IMR-90 (cell line): ENCODE results near the gene HYAL4. TPM values are rescaled to one million over a fixed set of nuclear protein-coding genes. Genes with fewer than 3 reads are reported as not detected.

Experiments
- ATAC-seq: fragments of 200-7000 bp; cut with Tn5 transposase; 2 replicates; pipeline ENCODE4 v1.9.1; 2020; ENCODE audit warnings: low read depth, mild to moderate bottlenecking, moderate library complexity
- BruUV-seq: library from RNA; stranded (reverse); fragments of 400-500 nt; replicated peaks from 2 replicates; lab custom pipeline; 2021; lab: Mats Ljungman, UMichigan
- CTCF ChIA-PET: fragments of 300-600 bp; formaldehyde crosslinking; extraction: SDS; loops from one replicate; lab custom pipeline; 2021; ENCODE audit warnings: antibody characterized with exemption; lab: Yijun Ruan, JAX
- POLR2A ChIA-PET: fragments of 300-600 bp; sonication (Branson Sonifier 250); formaldehyde crosslinking; loops from one replicate; lab custom pipeline; 2022; ENCODE audit warnings: antibody characterized with exemption; ENCODE audit not compliant: unreplicated experiment; lab: Charles Lee
- DNase-seq: peaks from one replicate; pipeline ENCODE4 v3.0.0; 2013
- H2AFZ ChIP-seq: replicated peaks from 2 replicates; pipeline ENCODE3; 2013; ENCODE audit warnings: low read length, mild to moderate bottlenecking; ENCODE audit not compliant: poor library complexity
- H2AK5ac ChIP-seq: 2 replicates; pipeline ENCODE4 v1.6.1; 2013; ENCODE audit warnings: low read depth, low read length, inconsistent platforms
- H2AK9ac ChIP-seq: replicated peaks from 2 replicates; pipeline ENCODE3; 2013; ENCODE audit warnings: mild to moderate bottlenecking, low read depth, low read length, moderate library complexity; ENCODE audit not compliant: poor library complexity
- H2BK120ac ChIP-seq: 2 replicates; pipeline ENCODE4 v1.6.1; 2013; ENCODE audit warnings: low read depth, low read length, inconsistent platforms
- H2BK15ac ChIP-seq: 3 replicates; pipeline ENCODE4 v1.6.1; 2013; ENCODE audit warnings: low read depth, low read length, inconsistent platforms
- H2BK20ac ChIP-seq: 2 replicates; pipeline ENCODE4 v1.6.1; 2013; ENCODE audit warnings: low read depth, mild to moderate bottlenecking, inconsistent platforms, low read length, moderate library complexity
- H2BK5ac ChIP-seq: 2 replicates; pipeline ENCODE4 v1.6.1; 2013; ENCODE audit warnings: mild to moderate bottlenecking, low read depth, low read length, inconsistent platforms; ENCODE audit not compliant: poor library complexity, severe bottlenecking
- H3K14ac ChIP-seq: replicated peaks from 2 replicates; pipeline ENCODE4 v1.6.1; 2013; ENCODE audit warnings: low read depth, low read length, inconsistent platforms
- H3K18ac ChIP-seq: 2 replicates; pipeline ENCODE4 v1.6.1; 2013; ENCODE audit warnings: low read depth, low read length, control low read depth
- H3K23ac ChIP-seq: 2 replicates; pipeline ENCODE4 v1.6.1; 2013; ENCODE audit warnings: low read depth, low read length, inconsistent platforms
- H3K27ac ChIP-seq: 2 replicates; pipeline ENCODE4 v1.5.1; 2013; ENCODE audit warnings: mild to moderate bottlenecking, control low read depth, low read length; ENCODE audit not compliant: insufficient read depth
- H3K27me3 ChIP-seq: 2 replicates; pipeline ENCODE4 v1.6.1; 2013; ENCODE audit warnings: low read length; ENCODE audit not compliant: control insufficient read depth, insufficient read depth
- H3K36me3 ChIP-seq: 2 replicates; pipeline ENCODE4 v1.6.1; 2013; ENCODE audit warnings: low read length, mixed read lengths; ENCODE audit not compliant: control insufficient read depth, insufficient read depth
- H3K4ac ChIP-seq: 2 replicates; pipeline ENCODE4 v1.6.1; 2013; ENCODE audit warnings: low read depth, low read length, inconsistent platforms
- H3K4me1 ChIP-seq: 2 replicates; pipeline ENCODE4 v1.6.1; 2013; ENCODE audit warnings: low read length, mixed read lengths; ENCODE audit not compliant: control insufficient read depth, insufficient read depth
- H3K4me2 ChIP-seq: 2 replicates; pipeline ENCODE4 v1.6.1; 2013; ENCODE audit warnings: low read depth, mild to moderate bottlenecking, control low read depth, low read length, moderate library complexity
- H3K4me3 ChIP-seq: 2 replicates; pipeline ENCODE4 v1.5.1; 2013; ENCODE audit warnings: low read depth, mild to moderate bottlenecking, control low read depth, low read length, moderate library complexity; ENCODE audit not compliant: insufficient read depth
- H3K56ac ChIP-seq: 2 replicates; pipeline ENCODE4 v1.6.1; 2013; ENCODE audit warnings: low read length, inconsistent platforms; ENCODE audit not compliant: insufficient read depth; ENCODE audit errors: extremely low read depth
- H3K79me1 ChIP-seq, 2 experiments: 2 replicates each; pipeline ENCODE4 v1.6.1; 2013; ENCODE audit warnings: low read length in 2 of 2, inconsistent platforms in 1 of 2, low read depth in 1 of 2
- H3K9ac ChIP-seq: 2 replicates; pipeline ENCODE4 v1.6.1; 2013; ENCODE audit warnings: low read depth, low read length, control low read depth
- H3K9me1 ChIP-seq: 2 replicates; pipeline ENCODE4 v1.6.1; 2013; ENCODE audit warnings: low read length, inconsistent platforms; ENCODE audit not compliant: insufficient read depth
- H3K9me3 ChIP-seq: 2 replicates; pipeline ENCODE4 v1.6.1; 2013; ENCODE audit warnings: low read length; ENCODE audit not compliant: control insufficient read depth, insufficient read depth
- H4K20me1 ChIP-seq: 2 replicates; pipeline ENCODE4 v1.6.1; 2013; ENCODE audit warnings: low read length, inconsistent platforms; ENCODE audit not compliant: insufficient read depth
- H4K5ac ChIP-seq: 2 replicates; pipeline ENCODE4 v1.6.1; 2013; ENCODE audit warnings: mild to moderate bottlenecking, low read depth, low read length, control low read depth
- H4K8ac ChIP-seq, 2 experiments: 2 replicates each; pipeline ENCODE4 v1.6.1; 2013; ENCODE audit warnings: low read depth in 2 of 2, low read length in 2 of 2, control low read depth in 1 of 2, inconsistent platforms in 1 of 2
- H4K91ac ChIP-seq: 2 replicates; pipeline ENCODE4 v1.6.1; 2013; ENCODE audit warnings: low read depth, low read length, inconsistent platforms; ENCODE audit not compliant: insufficient read depth
- CHD1 ChIP-seq: IDR thresholded peaks from 2 replicates; pipeline ENCODE4 v1.6.1; 2012; ENCODE audit warnings: low read depth, low read length, improper control_type of control experiment
- CTCF ChIP-seq: conservative IDR thresholded peaks from 2 replicates; pipeline ENCODE4 v1.5.1; 2012; ENCODE audit warnings: mild to moderate bottlenecking, low read depth, low read length, improper control_type of control experiment
- FOS ChIP-seq: fragments of 150-350 bp; IDR thresholded peaks from 2 replicates; pipeline ENCODE4 v1.6.1; 2016; ENCODE audit warnings: low read depth, low read length
- MAFK ChIP-seq: IDR thresholded peaks from 2 replicates; pipeline ENCODE4 v1.6.1; 2012; ENCODE audit warnings: low read depth, low read length, improper control_type of control experiment
- MAZ ChIP-seq: IDR thresholded peaks from 2 replicates; pipeline ENCODE4 v1.6.1; 2012; ENCODE audit warnings: low read depth, mild to moderate bottlenecking, low read length, improper control_type of control experiment, moderate library complexity, borderline replicate concordance
- MXI1 ChIP-seq: IDR thresholded peaks from 2 replicates; pipeline ENCODE4 v1.6.1; 2012; ENCODE audit warnings: low read depth, mild to moderate bottlenecking, low read length, moderate library complexity, borderline replicate concordance
- NFE2L2 ChIP-seq: fragments of 150-350 bp; IDR thresholded peaks from 2 replicates; pipeline ENCODE4 v1.6.1; 2016; ENCODE audit warnings: low read depth, mild to moderate bottlenecking, low read length
- POLR2A ChIP-seq: IDR thresholded peaks from 2 replicates; pipeline ENCODE4 v1.6.1; 2012; ENCODE audit warnings: mild to moderate bottlenecking, low read depth, low read length
- RAD21 ChIP-seq: IDR thresholded peaks from 2 replicates; pipeline ENCODE4 v1.6.1; 2012; ENCODE audit warnings: low read length, improper control_type of control experiment
- RCOR1 ChIP-seq: IDR thresholded peaks from 2 replicates; pipeline ENCODE4 v1.6.1; 2012; ENCODE audit warnings: mild to moderate bottlenecking, low read length, improper control_type of control experiment; ENCODE audit not compliant: insufficient replicate concordance
- USF2 ChIP-seq: fragments of 150-350 bp; IDR thresholded peaks from 2 replicates; pipeline ENCODE4 v1.6.1; 2017; ENCODE audit warnings: mild to moderate bottlenecking, antibody characterized with exemption, low read length, low read depth
- WGBS, 2 experiments: methylation state at CpG; one replicate each; pipeline versions ENCODE4 v1.1.5 to v1.1.7; 2013; ENCODE audit warnings: missing lambda C conversion rate in 2 of 2; ENCODE audit not compliant: insufficient read length in 1 of 2; ENCODE audit errors: extremely low coverage in 2 of 2; 5-methylcytosine and 5-hydroxymethylcytosine counted together
- dilution Hi-C: fragments of 300-500 bp; cut with HindIII; formaldehyde crosslinking; loops from one replicate; pipeline ENCODE4 v1.14.3; 2018; ENCODE audit warnings: low sequenced_read_pairs; ENCODE audit not compliant: unreplicated experiment
- in situ Hi-C: fragments of 300-500 bp; cut with MboI; formaldehyde crosslinking; loops from 3 replicates; pipeline ENCODE4 v1.14.3; 2019; ENCODE audit warnings: low sequenced_read_pairs, inconsistent platforms, mixed read lengths
- intact Hi-C: fragments of 100-400 bp; cut with micrococcal nuclease; formaldehyde crosslinking; loops from 2 replicates; pipeline ENCODE4 v1.10.0; 2022
- polyA plus RNA-seq, 3 experiments: library from polyadenylated mRNA; depleted of rRNA; stranded (reverse); fragments of >200 nt; gene quantifications; 2 replicates each; pipeline ENCODE4 v1.2.3, GENCODE V29; 2012; ENCODE audit warnings: low replicate concordance in 1 of 3
- total RNA-seq: library from RNA; depleted of rRNA; stranded (reverse); fragments of >200 nt; gene quantifications from 2 replicates; pipeline ENCODE4 v1.2.3, GENCODE V29; 2012

Gene HYAL4
- total and polyA plus RNA-seq, 2 of the 4 experiments (the other 2 are of a cell fraction): not detected

- Histone ChIP-seq H3K9me3 (no peaks in the 10 kb centered on the region), H3K4me2 (no peak overlapping the region), H3K4me1 (no peaks in the 10 kb centered on the region), H3K23ac (no peak overlapping the region), H2AK5ac (no peak overlapping the region), H3K14ac (no peak overlapping the region), H3K56ac (no peak overlapping the region), H2AFZ (no peak overlapping the region), H3K9ac (no peak overlapping the region), H2BK20ac (no peak overlapping the region), H2BK15ac (no peak overlapping the region), H3K4ac (no peak overlapping the region), H4K8ac (no peak overlapping the region), H2BK5ac (no peak overlapping the region), H3K4me3 (no peak overlapping the region), H4K20me1 (no peaks in the 10 kb centered on the region), H3K18ac (no peak overlapping the region), H3K27ac (no peak overlapping the region), H2BK120ac (no peak overlapping the region), H3K36me3 (no peaks in the 10 kb centered on the region), H4K91ac (no peak overlapping the region), H3K79me1 (no peaks in the 10 kb centered on the region), H3K9me1 (no peaks in the 10 kb centered on the region), H4K5ac (no peak overlapping the region), H3K27me3 (peaks cover 3% of the 10 kb centered on the region), H2AK9ac (no peak overlapping the region)
- TF ChIP-seq MAZ: no peak
- no peak for TF ChIP-seq USF2
- TF ChIP-seq MXI1: no peak
- TF ChIP-seq MAFK: no peak
- no peak for TF ChIP-seq POLR2A
- no peak for TF ChIP-seq NFE2L2
- TF ChIP-seq RAD21: no peak
- no peak for TF ChIP-seq CHD1
- no peak for TF ChIP-seq CTCF
- no peak for TF ChIP-seq RCOR1
- no peak for TF ChIP-seq FOS
- intact Hi-C loops: no loop called here
- POLR2A ChIA-PET: no interaction called here
- in situ Hi-C loops: loop anchor here (25.0 kb wide), 1 partner anchor 226 kb away; no protein-coding TSS in a partner anchor
- dilution Hi-C loops: no loop called here
- ATAC-seq (no peak), DNase-seq (no peak)
- WGBS, 2 experiments: no CpG with 5 or more reads among the region's 1 CpG
- no TSS peak for BruUV-seq
- CTCF ChIA-PET: interaction anchor here (1.5 kb wide), 1 partner anchor 181 kb away, joined by 5 read pairs; no protein-coding TSS in a partner anchor
Measured at GRCh38 chr7:123863461-123863860, 18.5 kb downstream of the HYAL4 start.
